ENCODE data around the gene UGCG.

GRCh38 chr9:111934747-111935146 lies 38.1 kb downstream of the UGCG start:
- TF ChIP-seq CTCF (IDR thresholded peaks at IDR 0.05) (no peak), POLR2A (IDR thresholded peaks at IDR 0.05) (no peak)

All from lower leg skin (tissue), 3 donors.